Measurements from ENCODE around the gene LIPN.

LIPN gene

GRCh38 chr10:88759366-88760101 lies at the start of gene LIPN:
Gene LIPN (plus strand): TSS chr10:88760020. CDS start chr10:88761406, 1,386 bp downstream.
- no peak for TF ChIP-seq CTCF (IDR thresholded peaks at IDR 0.05; ENCODE audit: control insufficient read depth, extremely low read depth, insufficient read depth)
- no peak for DNase-seq (ENCODE audit: low read depth)
- H3K4me3 ChIP-seq (ENCODE audit: low read depth, low read length), result no peak within 1 kb of the TSS

DNA sequence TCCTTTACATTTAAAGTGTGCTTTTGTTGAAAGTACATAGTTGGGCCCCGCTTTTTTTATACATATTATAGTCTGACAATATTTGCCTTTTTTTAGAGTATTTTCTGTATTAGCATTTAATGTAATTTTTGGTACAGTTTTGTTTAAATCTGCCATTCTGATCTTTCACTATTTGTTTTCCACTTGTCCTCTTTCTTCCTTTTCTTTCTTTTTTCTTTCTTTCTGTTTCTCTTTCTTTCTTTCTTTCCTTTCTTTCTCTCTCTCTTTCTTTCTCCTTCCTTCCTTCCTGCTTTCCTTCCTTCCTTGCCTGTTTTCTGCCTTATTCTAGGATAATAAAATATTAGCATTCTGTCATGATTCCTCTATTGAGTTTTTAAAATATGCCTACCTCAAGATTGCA lies 44.3 kb upstream of the LIPN start:
- TF ChIP-seq CTCF (IDR thresholded peaks at IDR 0.05; ENCODE audit: control insufficient read depth, extremely low read depth, insufficient read depth), result no peak
- H3K4me3 ChIP-seq (ENCODE audit: low read depth, low read length), result no peak overlapping the region
- DNase-seq (ENCODE audit: low read depth), result no peak

DNA sequence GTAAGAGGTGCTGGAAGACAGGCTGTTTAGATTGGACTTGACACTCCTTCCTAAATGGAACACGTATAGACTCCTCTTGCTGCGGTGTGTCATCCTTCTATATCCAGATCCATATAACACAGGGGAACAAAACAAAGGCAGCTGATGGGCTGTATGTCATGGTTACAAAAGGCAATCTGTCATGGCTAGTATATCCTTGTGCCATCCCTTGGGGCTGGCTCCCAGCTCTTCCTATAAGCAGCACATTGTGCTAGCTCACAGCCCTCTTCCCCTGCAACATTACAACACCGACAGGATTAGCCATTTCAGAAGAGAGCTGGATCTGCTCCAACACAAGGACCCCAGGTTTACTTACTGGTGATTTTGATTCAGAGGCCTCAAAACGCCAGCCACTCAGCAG lies 38.4 kb upstream of the LIPN start:
- no peak for TF ChIP-seq CTCF (IDR thresholded peaks at IDR 0.05; ENCODE audit: control insufficient read depth, extremely low read depth, insufficient read depth)
- no peak for DNase-seq (ENCODE audit: low read depth)
- no peak overlapping the region for H3K4me3 ChIP-seq (ENCODE audit: low read depth, low read length)

DNA sequence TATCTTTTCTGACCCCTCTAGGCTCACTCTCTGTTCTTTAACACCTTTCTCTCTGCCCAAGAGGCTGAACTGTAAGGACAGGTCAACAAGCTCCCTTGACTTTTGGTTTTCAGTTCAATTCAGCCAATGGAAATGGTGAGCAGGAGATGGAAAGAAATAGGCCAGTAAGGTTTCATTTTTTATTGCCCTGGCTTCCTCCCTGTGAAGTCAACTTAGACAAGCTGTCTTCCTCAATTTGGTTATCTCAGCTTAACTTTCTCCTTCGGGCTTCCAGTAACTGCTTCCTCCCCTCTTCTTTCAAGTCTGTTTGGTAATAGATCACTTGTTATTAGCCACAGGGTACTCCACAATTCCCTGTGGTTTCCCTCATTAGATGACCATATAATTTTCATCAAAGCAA lies 34.0 kb upstream of the LIPN start:
- no peak for DNase-seq (ENCODE audit: low read depth)
- TF ChIP-seq CTCF (IDR thresholded peaks at IDR 0.05; ENCODE audit: control insufficient read depth, extremely low read depth, insufficient read depth), result no peak
- H3K4me3 ChIP-seq (ENCODE audit: low read depth, low read length), result no peak overlapping the region

DNA sequence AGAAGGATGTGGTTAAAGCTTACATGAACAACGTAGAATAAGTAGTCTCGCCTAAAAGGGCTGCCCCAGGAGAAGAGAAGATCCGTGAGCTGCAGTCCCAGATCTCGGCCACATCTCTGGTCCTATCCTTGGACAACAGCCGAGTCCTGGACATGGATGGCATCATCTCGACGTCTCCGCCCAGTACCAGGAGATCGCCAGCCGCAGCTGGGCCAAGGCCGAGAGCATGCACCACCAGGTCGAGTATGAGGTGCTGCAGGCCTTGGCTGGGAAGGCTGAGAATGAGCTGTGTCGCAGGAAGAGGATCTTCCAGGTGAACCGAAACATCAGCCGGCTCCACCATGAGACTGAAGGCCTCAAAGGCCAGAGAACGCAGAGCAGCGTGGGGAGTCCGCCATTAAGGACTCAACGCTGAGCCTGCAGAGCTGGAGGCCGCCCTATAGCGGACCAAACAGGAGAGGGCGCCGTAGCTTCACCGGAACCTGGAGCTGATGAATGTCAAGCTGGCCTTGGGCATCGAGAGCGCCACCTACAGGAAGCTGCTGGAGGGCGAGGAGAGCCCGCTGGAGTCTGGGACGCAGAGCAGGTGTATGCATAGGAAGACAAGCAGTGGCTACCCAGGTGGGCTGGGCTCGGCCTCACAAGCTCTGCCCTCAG lies 31.6 kb upstream of the LIPN start:
- DNase-seq (ENCODE audit: low read depth), result no peak
- H3K4me3 ChIP-seq (ENCODE audit: low read depth, low read length), result no peak overlapping the region
- no peak for TF ChIP-seq CTCF (IDR thresholded peaks at IDR 0.05; ENCODE audit: control insufficient read depth, extremely low read depth, insufficient read depth)

- TF ChIP-seq CTCF (IDR thresholded peaks at IDR 0.05; ENCODE audit: control insufficient read depth, extremely low read depth, insufficient read depth), result no peak
- DNase-seq (ENCODE audit: low read depth), result no peak
Measured at GRCh38 chr10:88730864-88731263, 29.0 kb upstream of the LIPN start.

More at GRCh38 chr10:88730864-88731263, 29.0 kb upstream of the LIPN start:
- no peak overlapping the region for H3K4me3 ChIP-seq (ENCODE audit: low read depth, low read length)

Measured in LNCaP clone FGC (cell line).